ENCODE results near the gene SLC35F3.
"Not testable (repeated sequence)": the region's sequence is repeated elsewhere in the genome, so short reads cannot be mapped to it uniquely, and the experiment has no call there.

Gene SLC35F3

GRCh38 chr1:233884461-233885151 is 19.9 kb upstream of the SLC35F3 start:
- in situ Hi-C loops (cut with MboI; ENCODE audit: low pct_unique_long_range_greater_than_20kb, low sequenced_read_pairs, unreplicated experiment): no loop called here
- TF ChIP-seq CTCF (IDR thresholded peaks at IDR 0.05; ENCODE audit: extremely low read depth, insufficient read depth, missing control alignments): no peak
- no peak for DNase-seq (ENCODE audit: low spot score)

- TF ChIP-seq CTCF (IDR thresholded peaks at IDR 0.05; ENCODE audit: extremely low read depth, insufficient read depth, missing control alignments): no peak
- DNase-seq (ENCODE audit: low spot score): no peak
- in situ Hi-C loops (cut with MboI; ENCODE audit: low pct_unique_long_range_greater_than_20kb, low sequenced_read_pairs, unreplicated experiment): no loop called here
Measured at GRCh38 chr1:233885196-233885920, 19.1 kb upstream of the SLC35F3 start.

GRCh38 chr1:233891151-233891550 is 13.3 kb upstream of the SLC35F3 start:
- in situ Hi-C loops (cut with MboI; ENCODE audit: low pct_unique_long_range_greater_than_20kb, low sequenced_read_pairs, unreplicated experiment): not testable (repeated sequence)

GRCh38 chr1:233897325-233898162 is 6.9 kb upstream of the SLC35F3 start:
- no peak for TF ChIP-seq CTCF (IDR thresholded peaks at IDR 0.05; ENCODE audit: extremely low read depth, insufficient read depth, missing control alignments)
- in situ Hi-C loops (cut with MboI; ENCODE audit: low pct_unique_long_range_greater_than_20kb, low sequenced_read_pairs, unreplicated experiment): no loop called here
- DNase-seq (ENCODE audit: low spot score): peak; percentile 58

More at GRCh38 chr1:233891151-233891550, 13.3 kb upstream of the SLC35F3 start:
- DNase-seq (ENCODE audit: low spot score): not testable (repeated sequence)

- DNase-seq (ENCODE audit: low spot score): no peak
- no peak for TF ChIP-seq CTCF (IDR thresholded peaks at IDR 0.05; ENCODE audit: extremely low read depth, insufficient read depth, missing control alignments)
- in situ Hi-C loops (cut with MboI; ENCODE audit: low pct_unique_long_range_greater_than_20kb, low sequenced_read_pairs, unreplicated experiment): no loop called here
Measured at GRCh38 chr1:233901495-233901894, 3.0 kb upstream of the SLC35F3 start.

- in situ Hi-C loops (cut with MboI; ENCODE audit: low pct_unique_long_range_greater_than_20kb, low sequenced_read_pairs, unreplicated experiment): no loop called here
- no peak for TF ChIP-seq CTCF (IDR thresholded peaks at IDR 0.05; ENCODE audit: extremely low read depth, insufficient read depth, missing control alignments)
- DNase-seq (ENCODE audit: low spot score): no peak
Measured at GRCh38 chr1:233905416-233906051, 1.1 kb downstream of the SLC35F3 start.
